DND-41 (cell line): Measurements from ENCODE around the gene FHIT.

Experiments used
- ATAC-seq: fragments of 200-7000 bp; cut with Tn5 transposase; 3 replicates; pipeline ENCODE4 v1.9.1; 2021; ENCODE audit warnings: low read depth; ENCODE audit not compliant: insufficient read depth
- DNase-seq: peaks from one replicate; pipeline ENCODE4 v3.0.0-alpha.2; 2020
- H2AFZ ChIP-seq: 2 replicates; pipeline ENCODE4 v1.6.0; 2012; ENCODE audit warnings: low read depth, low read length
- H3K27ac ChIP-seq: 2 replicates; pipeline ENCODE4 v1.5.1; 2012; ENCODE audit warnings: low read length, inconsistent platforms
- H3K27me3 ChIP-seq: fragments of 200-600 bp; sonication (generic); 2 replicates; pipeline ENCODE4 v1.6.0; 2012; ENCODE audit warnings: low read length, mild to moderate bottlenecking, inconsistent platforms; ENCODE audit not compliant: insufficient read depth, poor library complexity
- H3K36me3 ChIP-seq: 2 replicates; pipeline ENCODE4 v1.5.1; 2012; ENCODE audit warnings: low read length, inconsistent platforms; ENCODE audit not compliant: insufficient read depth
- H3K4me1 ChIP-seq: 2 replicates; pipeline ENCODE4 v1.5.1; 2012; ENCODE audit warnings: mild to moderate bottlenecking, low read length; ENCODE audit not compliant: insufficient read depth
- H3K4me2 ChIP-seq: 2 replicates; pipeline ENCODE4 v1.6.0; 2012; ENCODE audit warnings: mild to moderate bottlenecking, moderate library complexity, low read length, inconsistent platforms; ENCODE audit not compliant: insufficient read depth
- H3K4me3 ChIP-seq, 2 experiments: fragments of 200-600 bp in 1 of 2; shearing (Covaris generic) in 1 of 2; 2 replicates each; pipeline ENCODE4 v1.5.1; 2012 to 2016; ENCODE audit warnings: inconsistent platforms in 2 of 2, low read length in 2 of 2, mild to moderate bottlenecking in 2 of 2, low read depth in 1 of 2, moderate library complexity in 1 of 2
- H3K79me2 ChIP-seq: 2 replicates; pipeline ENCODE4 v1.6.0; 2012; ENCODE audit warnings: low read length, inconsistent platforms; ENCODE audit not compliant: insufficient read depth
- H3K9ac ChIP-seq: 2 replicates; pipeline ENCODE4 v1.6.0; 2012; ENCODE audit warnings: low read depth, mild to moderate bottlenecking, inconsistent platforms, low read length, moderate library complexity
- H3K9me3 ChIP-seq: 2 replicates; pipeline ENCODE4 v1.5.1; 2012; ENCODE audit warnings: low read length, moderate library complexity, mild to moderate bottlenecking, inconsistent platforms; ENCODE audit not compliant: insufficient read depth, severe bottlenecking
- H4K20me1 ChIP-seq: 2 replicates; pipeline ENCODE4 v1.6.0; 2012; ENCODE audit warnings: low read length; ENCODE audit not compliant: insufficient read depth
- CTCF ChIP-seq: IDR thresholded peaks from 2 replicates; pipeline ENCODE4 v1.5.1; 2012; ENCODE audit warnings: borderline replicate concordance, low read length, moderate library complexity, mild to moderate bottlenecking; ENCODE audit not compliant: poor library complexity, severe bottlenecking; ENCODE audit errors: extremely low read depth
- EZH2 ChIP-seq: IDR thresholded peaks from 3 replicates; pipeline ENCODE4 v1.6.1; 2012; ENCODE audit warnings: borderline replicate concordance, low read depth, mild to moderate bottlenecking, moderate library complexity, low read length, inconsistent platforms; ENCODE audit not compliant: severe bottlenecking

FHIT gene

GRCh38 chr3:60920519-60920918 lies 330.7 kb downstream of the FHIT start:
- Histone ChIP-seq H3K27me3 (no peaks in the 10 kb centered on the region), H3K4me3 (no peak overlapping the region), H3K27ac (no peak overlapping the region), H3K4me1 (no peaks in the 10 kb centered on the region), H2AFZ (no peak overlapping the region), H4K20me1 (no peaks in the 10 kb centered on the region), H3K9me3 (peaks cover 3% of the 10 kb centered on the region), H3K36me3 (no peaks in the 10 kb centered on the region), H3K79me2 (no peaks in the 10 kb centered on the region), H3K4me2 (no peak overlapping the region), H3K9ac (no peak overlapping the region)
- ATAC-seq: no peak
- TF ChIP-seq CTCF (no peak), EZH2 (no peak)
- DNase-seq: no peak

DNA sequence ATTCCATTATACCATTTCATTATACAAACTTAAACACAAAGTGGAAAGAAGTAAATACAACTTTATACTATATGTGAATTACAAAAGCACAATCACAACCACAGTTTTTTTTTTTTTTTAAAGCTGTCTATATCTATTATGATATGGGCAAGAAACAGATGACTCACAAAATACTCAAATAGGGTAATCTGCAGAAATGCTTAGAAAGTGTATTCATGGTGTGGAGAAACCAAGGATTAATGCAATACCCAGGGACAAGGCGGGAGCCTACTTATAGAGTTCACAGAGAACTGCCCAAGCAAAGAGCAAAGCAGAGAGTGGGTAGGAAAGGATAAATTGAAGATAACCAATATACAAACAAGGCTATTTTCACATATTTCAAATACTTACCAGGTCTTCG lies 332.0 kb downstream of the FHIT start:
- H4K20me1 ChIP-seq: no peaks in the 10 kb centered on the region
- H3K27me3 ChIP-seq: no peaks in the 10 kb centered on the region
- no peaks in the 10 kb centered on the region for H3K79me2 ChIP-seq
- H2AFZ ChIP-seq: no peak overlapping the region
- no peak overlapping the region for H3K4me2 ChIP-seq
- H3K4me3 ChIP-seq: no peak overlapping the region
- ATAC-seq (no peak), DNase-seq (no peak)
- H3K36me3 ChIP-seq: no peaks in the 10 kb centered on the region
- TF ChIP-seq CTCF (no peak), EZH2 (no peak)
- no peaks in the 10 kb centered on the region for H3K4me1 ChIP-seq
- H3K9me3 ChIP-seq: peaks cover 3% of the 10 kb centered on the region
- H3K9ac ChIP-seq: no peak overlapping the region
- no peak overlapping the region for H3K27ac ChIP-seq

DNA sequence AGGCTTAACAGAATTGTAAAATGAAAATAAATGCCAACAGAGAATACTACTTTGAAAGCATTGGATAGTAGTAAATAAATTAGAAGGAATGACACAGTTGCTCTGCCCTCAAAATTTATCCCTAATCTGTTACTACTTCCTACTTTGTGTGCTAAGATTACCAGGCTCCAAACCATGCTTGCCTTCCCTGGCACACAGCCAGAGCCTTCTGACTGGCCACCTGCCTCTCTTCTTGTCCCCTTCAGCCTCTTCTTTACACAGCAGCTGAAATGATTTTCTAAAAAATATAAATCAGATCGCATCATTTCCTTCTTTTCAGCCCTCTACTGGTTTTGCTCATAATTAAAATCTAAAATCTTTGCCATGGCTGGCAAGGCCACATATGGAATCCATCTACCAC lies 334.1 kb downstream of the FHIT start:
- Histone ChIP-seq H3K36me3 (no peaks in the 10 kb centered on the region), H2AFZ (no peak overlapping the region), H3K79me2 (no peaks in the 10 kb centered on the region), H3K4me3 (no peak overlapping the region), H3K9me3 (peaks cover 5% of the 10 kb centered on the region), H4K20me1 (no peaks in the 10 kb centered on the region), H3K4me1 (no peaks in the 10 kb centered on the region), H3K4me2 (no peak overlapping the region), H3K27me3 (no peaks in the 10 kb centered on the region), H3K27ac (no peak overlapping the region), H3K9ac (no peak overlapping the region)
- DNase-seq (peak; percentile 7), ATAC-seq (no peak)
- TF ChIP-seq EZH2 (no peak), CTCF (no peak)

GRCh38 chr3:60916546-60916945 lies 334.7 kb downstream of the FHIT start:
- Histone ChIP-seq H3K4me3 (no peak overlapping the region), H3K36me3 (no peaks in the 10 kb centered on the region), H3K27me3 (no peaks in the 10 kb centered on the region), H3K4me1 (no peaks in the 10 kb centered on the region), H3K4me2 (no peak overlapping the region), H3K27ac (no peak overlapping the region), H3K79me2 (no peaks in the 10 kb centered on the region), H3K9me3 (peaks cover 5% of the 10 kb centered on the region), H3K9ac (no peak overlapping the region), H4K20me1 (no peaks in the 10 kb centered on the region), H2AFZ (no peak overlapping the region)
- no peak for DNase-seq
- TF ChIP-seq CTCF (no peak), EZH2 (no peak)
- no peak for ATAC-seq
